Measurements from ENCODE around the gene ADAMTS16. TPM values are rescaled to one million over a fixed set of nuclear protein-coding genes. Genes with fewer than 3 reads are reported as not detected.

The ADAMTS16 gene
- total RNA-seq, 4 donors from 2014 or later = 1.5 to 2.8 (median 2.0) TPM

Small RNAs within 50 kb of the gene (small RNA-seq; reads per million reads assigned to genes)
- not detected for gene RN7SKP73
